MM.1S (cell line): ENCODE data around the gene NPFFR1.

Source experiments
- EZH2 ChIP-seq: fragments of 300-600 bp; sonication (generic); optimal IDR thresholded peaks from 2 replicates; pipeline ENCODE3; 2017; ENCODE audit warnings: low read depth, mild to moderate bottlenecking, antibody characterized with exemption, low read length, mixed read lengths
- EZH2phosphoT487 ChIP-seq: fragments of 300-600 bp; sonication (generic); IDR thresholded peaks from 2 replicates; pipeline ENCODE4 v1.6.1; 2018; ENCODE audit warnings: antibody characterized with exemption, low read length
- TF ChIP-seq, protein P1 (sequence below): fragments of 300-600 bp; sonication (generic); IDR thresholded peaks from 2 replicates; pipeline ENCODE4 v1.5.1; 2016; ENCODE audit warnings: antibody characterized with exemption, low read length, mixed read lengths

- TF ChIP-seq EZH2 (no peak), EZH2phosphoT487 (no peak)
- TF ChIP-seq, protein P1, sequence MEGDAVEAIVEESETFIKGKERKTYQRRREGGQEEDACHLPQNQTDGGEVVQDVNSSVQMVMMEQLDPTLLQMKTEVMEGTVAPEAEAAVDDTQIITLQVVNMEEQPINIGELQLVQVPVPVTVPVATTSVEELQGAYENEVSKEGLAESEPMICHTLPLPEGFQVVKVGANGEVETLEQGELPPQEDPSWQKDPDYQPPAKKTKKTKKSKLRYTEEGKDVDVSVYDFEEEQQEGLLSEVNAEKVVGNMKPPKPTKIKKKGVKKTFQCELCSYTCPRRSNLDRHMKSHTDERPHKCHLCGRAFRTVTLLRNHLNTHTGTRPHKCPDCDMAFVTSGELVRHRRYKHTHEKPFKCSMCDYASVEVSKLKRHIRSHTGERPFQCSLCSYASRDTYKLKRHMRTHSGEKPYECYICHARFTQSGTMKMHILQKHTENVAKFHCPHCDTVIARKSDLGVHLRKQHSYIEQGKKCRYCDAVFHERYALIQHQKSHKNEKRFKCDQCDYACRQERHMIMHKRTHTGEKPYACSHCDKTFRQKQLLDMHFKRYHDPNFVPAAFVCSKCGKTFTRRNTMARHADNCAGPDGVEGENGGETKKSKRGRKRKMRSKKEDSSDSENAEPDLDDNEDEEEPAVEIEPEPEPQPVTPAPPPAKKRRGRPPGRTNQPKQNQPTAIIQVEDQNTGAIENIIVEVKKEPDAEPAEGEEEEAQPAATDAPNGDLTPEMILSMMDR: no peak
Observed at GRCh38 chr10:70299876-70300275, 16.1 kb upstream of the NPFFR1 start.
